Right lobe of liver (tissue), 4 donors: Measurements from ENCODE around the gene CBLN3.

ENCODE experiments used
- CTCF ChIP-seq, 4 donors: fragments of 200-600 bp in 3 of 4; fragments of 450-650 bp in 1 of 4; IDR thresholded peaks; one replicate each; pipeline versions ENCODE4 v1.5.1 to v1.8.0; 2016 to 2022; ENCODE audit warnings: antibody characterized with exemption in 4 of 4, mild to moderate bottlenecking in 2 of 4
- POLR2A ChIP-seq: fragments of 450-650 bp; IDR thresholded peaks from one replicate; pipeline ENCODE4 v1.6.1; 2017; ENCODE audit warnings: antibody characterized with exemption, mild to moderate bottlenecking
- donor health status: DM: no; HTN: no; CAD: no.
- donor health status: DM: no; HTN: no; CAD: no.
- donor health status: DM: no; HTN: yes; CAD: no.

DNA sequence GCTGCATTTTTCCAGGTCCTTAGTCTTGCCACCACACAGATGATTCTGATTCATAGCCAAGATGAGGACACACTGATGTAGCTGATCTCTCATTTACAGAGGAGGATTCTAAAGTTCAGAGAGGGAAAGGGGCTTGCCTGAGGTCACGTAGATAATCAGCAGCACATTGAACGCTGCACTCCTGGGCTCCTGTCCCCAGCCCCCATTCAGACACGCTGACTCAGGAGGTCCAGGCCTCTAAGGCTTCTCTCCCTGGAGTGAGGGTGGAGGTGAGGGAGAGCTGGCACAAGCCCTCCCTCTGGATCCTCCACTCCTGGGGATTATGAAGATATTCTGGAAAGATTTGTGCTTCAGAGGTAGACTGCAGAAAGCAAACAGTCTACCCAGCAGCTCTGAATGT is 51.1 kb downstream of the CBLN3 start:
- TF ChIP-seq CTCF (IDR thresholded peaks at IDR 0.05), result no peak
- TF ChIP-seq POLR2A, result no peak
